ENCODE results near the gene P2RX7. TPM values are rescaled to one million over a fixed set of nuclear protein-coding genes. Genes with fewer than 3 reads are reported as not detected.

P2RX7 gene
- total and polyA plus RNA-seq, 9 of the 15 experiments (the other 6 are each of a cell fraction or from before 2014, with no cell fraction given): 0.04 to 0.65 (median 0.30) TPM

DNA sequence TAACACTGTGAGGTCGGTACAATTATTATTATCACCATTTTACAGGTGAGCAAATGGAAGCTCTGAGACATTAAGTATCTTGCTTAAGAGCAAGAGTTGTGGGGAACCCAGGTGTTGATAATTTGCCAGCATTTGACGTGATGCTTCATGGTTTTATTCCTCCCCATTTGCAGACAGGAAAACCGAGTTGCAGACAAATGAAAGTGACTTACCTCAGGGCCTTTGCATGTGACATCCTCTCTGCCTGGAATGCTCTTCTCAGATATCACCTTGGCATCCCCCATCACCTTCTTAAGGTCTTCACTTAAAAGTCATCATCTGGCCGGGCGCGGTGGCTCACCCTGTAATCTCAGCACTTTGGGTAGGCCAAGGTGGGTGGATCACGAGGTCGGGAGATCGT lies 21.0 kb upstream of the P2RX7 start:
- ATAC-seq: no peak
- H3K27ac ChIP-seq (ENCODE audit: extremely low read depth, low read depth, low read length): no peak overlapping the region
- H3K9me1 ChIP-seq (ENCODE audit: control insufficient read depth, insufficient read depth, low read length): no peaks in the 10 kb centered on the region
- 0 out of 2 replicates have a peak, but pooled peaks cover 3% of the 10 kb centered on the region for H4K20me1 ChIP-seq (replicated peaks; ENCODE audit: control insufficient read depth, insufficient read depth, low read length)
- in situ Hi-C loops (cut with MboI) (no loop called here), intact Hi-C loops (cut with micrococcal nuclease) (loop anchor here (5.0 kb wide), 2 partner anchors 96 to 104 kb away; no protein-coding TSS in a partner anchor)
- POLR2A ChIA-PET: no interaction called here
- no peaks in the 10 kb centered on the region for H3K79me2 ChIP-seq (ENCODE audit: control insufficient read depth, insufficient read depth, low read length)
- H3K36me3 ChIP-seq (ENCODE audit: control insufficient read depth, insufficient read depth, low read length): no peaks in the 10 kb centered on the region
- no peaks in the 10 kb centered on the region for H3K9me3 ChIP-seq (replicated peaks; ENCODE audit: control insufficient read depth, insufficient read depth, low read depth, low read length)
- H2AFZ ChIP-seq (ENCODE audit: low read depth, low read length): no peak overlapping the region
- BruUV-seq (replicated peaks): no TSS peak
- no peaks in the 10 kb centered on the region for H3K4me1 ChIP-seq (replicated peaks in 1 of 2; ENCODE audit: control insufficient read depth in 2 of 2, insufficient read depth in 2 of 2, low read length in 2 of 2)
- FAIRE-seq: no peak
- H3K4me3 ChIP-seq: no peak overlapping the region
- CTCF ChIA-PET (ENCODE audit: low intra/inter-chr PET ratio): interaction anchor here (0.9 kb wide), 1 partner anchor 98 kb away, joined by 3 read pairs; no protein-coding TSS in a partner anchor
- TF ChIP-seq NR2C1 (IDR thresholded peaks at IDR 0.05) (no peak), NR2C1 (tag; IDR thresholded peaks at IDR 0.05) (no peak), RBM14 (IDR thresholded peaks at IDR 0.05; ENCODE audit: borderline replicate concordance, insufficient read depth, low read depth, low read length) (no peak), RBM25 (IDR thresholded peaks at IDR 0.05; ENCODE audit: low read depth, low read length, severe bottlenecking) (peak; percentile 65)
- H3K27me3 ChIP-seq (ENCODE audit: control insufficient read depth in 2 of 2, insufficient read depth in 2 of 2, low read length in 2 of 2): peaks cover 0 to 7% of the 10 kb centered on the region in 2 experiments; a peak in 2 of 5 replicates
- no peak for DNase-seq (ENCODE audit: extremely low read depth in 1 of 4, low spot score in 3 of 4)
- 31% methylated on average over 9 of the region's 9 CpGs for WGBS (ENCODE audit: insufficient coverage, low coverage, missing lambda C conversion rate)
- no peak overlapping the region for H3K9ac ChIP-seq (ENCODE audit: insufficient read depth in 1 of 2, low read depth in 2 of 2, low read length in 2 of 2)
- no peak overlapping the region for H3K4me2 ChIP-seq (ENCODE audit: insufficient read depth, low read length)

GRCh38 chr12:121112496-121112895 lies 20.2 kb upstream of the P2RX7 start:
- no peak for ATAC-seq
- no TSS peak for BruUV-seq (replicated peaks)
- WGBS (ENCODE audit: insufficient coverage, low coverage, missing lambda C conversion rate): 22% methylated on average over 4 of the region's 4 CpGs

More at GRCh38 chr12:121112496-121112895, 20.2 kb upstream of the P2RX7 start:
- Histone ChIP-seq H4K20me1 (replicated peaks; ENCODE audit: control insufficient read depth, insufficient read depth, low read length) (0 out of 2 replicates have a peak, but pooled peaks cover 3% of the 10 kb centered on the region), H3K9me1 (ENCODE audit: control insufficient read depth, insufficient read depth, low read length) (no peaks in the 10 kb centered on the region), H3K9me3 (replicated peaks; ENCODE audit: control insufficient read depth, insufficient read depth, low read depth, low read length) (no peaks in the 10 kb centered on the region), H3K36me3 (ENCODE audit: control insufficient read depth, insufficient read depth, low read length) (no peaks in the 10 kb centered on the region), H3K9ac (ENCODE audit: insufficient read depth in 1 of 2, low read depth in 2 of 2, low read length in 2 of 2) (no peak overlapping the region), H2AFZ (ENCODE audit: low read depth, low read length) (no peak overlapping the region), H3K4me3 (no peak overlapping the region), H3K79me2 (ENCODE audit: control insufficient read depth, insufficient read depth, low read length) (no peaks in the 10 kb centered on the region), H3K4me2 (ENCODE audit: insufficient read depth, low read length) (no peak overlapping the region), H3K4me1 (replicated peaks in 1 of 2; ENCODE audit: control insufficient read depth in 2 of 2, insufficient read depth in 2 of 2, low read length in 2 of 2) (no peaks in the 10 kb centered on the region), H3K27ac (ENCODE audit: extremely low read depth, low read depth, low read length) (no peak overlapping the region), H3K27me3 (ENCODE audit: control insufficient read depth in 2 of 2, insufficient read depth in 2 of 2, low read length in 2 of 2) (no peaks in the 10 kb centered on the region)
- FAIRE-seq (no peak), DNase-seq (ENCODE audit: extremely low read depth in 1 of 4, low spot score in 3 of 4) (no peak)
- TF ChIP-seq HIVEP1 (CRISPR knock-in tag; IDR thresholded peaks at IDR 0.05) (no peak), PHTF2 (CRISPR knock-in tag; IDR thresholded peaks at IDR 0.05) (no peak), E2F4 (CRISPR knock-in tag; IDR thresholded peaks at IDR 0.05; ENCODE audit: low read depth) (no peak), SMAD4 (CRISPR knock-in tag; conservative IDR thresholded peaks at IDR 0.05) (no peak), RAD51 (IDR thresholded peaks at IDR 0.05; ENCODE audit: borderline replicate concordance, low read depth) (no peak), ZNF347 (CRISPR knock-in tag; IDR thresholded peaks at IDR 0.05; ENCODE audit: low read depth) (no peak), FUS (optimal IDR thresholded peaks at IDR 0.05; ENCODE audit: low read depth, low read length) (no peak), GATA2 (CRISPR knock-in tag; IDR thresholded peaks at IDR 0.05) (no peak), PHB2 (IDR thresholded peaks at IDR 0.05; ENCODE audit: low read depth) (no peak), TEAD2 (tag; IDR thresholded peaks at IDR 0.05) (no peak), NR2C1 (IDR thresholded peaks at IDR 0.05) (no peak), NR2C1 (tag; IDR thresholded peaks at IDR 0.05) (no peak), MAFF (IDR thresholded peaks at IDR 0.05; ENCODE audit: low read length) (no peak), NR2F6 (CRISPR knock-in tag; IDR thresholded peaks at IDR 0.05) (no peak)
- POLR2A ChIA-PET: no interaction called here
- CTCF ChIA-PET (ENCODE audit: low intra/inter-chr PET ratio): no interaction called here
- intact Hi-C loops (cut with micrococcal nuclease) (loop anchor here (5.0 kb wide), 2 partner anchors 95 to 105 kb away; no protein-coding TSS in a partner anchor), in situ Hi-C loops (cut with MboI) (no loop called here)
